Immature natural killer cell (primary cell): Measurements from ENCODE around the gene PIWIL4. TPM values are rescaled to one million over a fixed set of nuclear protein-coding genes. Genes with fewer than 3 reads are reported as not detected.
A peak's percentile ranks its signal among the peaks of the same experiment; 100 is the strongest.
"Not testable (repeated sequence)": the region's sequence is repeated elsewhere in the genome, so short reads cannot be mapped to it uniquely, and the experiment has no call there.

Experiments
- DNase-seq, 3 donors: peaks; one replicate each; pipeline ENCODE4 v3.0.0; 2022; ENCODE audit warnings: mixed read lengths in 1 of 3
- H3K27ac Mint-ChIP-seq, 6 donors: one replicate each; pipeline ENCODE4 v1.8.0; 2020; ENCODE audit warnings: mixed read lengths in 6 of 6, mild to moderate bottlenecking in 5 of 6, inconsistent platforms in 4 of 6, moderate library complexity in 3 of 6
- H3K27me3 Mint-ChIP-seq, 3 donors: one replicate each; pipeline ENCODE4 v1.8.0; 2020 to 2021; ENCODE audit warnings: low read depth in 3 of 3, mild to moderate bottlenecking in 3 of 3, mixed read lengths in 3 of 3, moderate library complexity in 3 of 3, inconsistent platforms in 1 of 3
- H3K36me3 Mint-ChIP-seq, 3 donors: one replicate each; pipeline ENCODE4 v1.8.0; 2020; ENCODE audit warnings: mixed read lengths in 3 of 3, inconsistent platforms in 2 of 3, mild to moderate bottlenecking in 2 of 3
- H3K4me1 Mint-ChIP-seq, 2 donors: one replicate each; pipeline ENCODE4 v1.8.0; 2020; ENCODE audit warnings: inconsistent platforms in 2 of 2, mild to moderate bottlenecking in 2 of 2, mixed read lengths in 2 of 2, moderate library complexity in 1 of 2
- H3K4me3 Mint-ChIP-seq, 5 donors: one replicate each; pipeline ENCODE4 v1.8.0; 2020; ENCODE audit warnings: mild to moderate bottlenecking in 5 of 5, mixed read lengths in 5 of 5, inconsistent platforms in 3 of 5, moderate library complexity in 3 of 5
- H3K9me3 Mint-ChIP-seq, 6 donors: one replicate each; pipeline ENCODE4 v1.8.0; 2020; ENCODE audit warnings: mild to moderate bottlenecking in 6 of 6, mixed read lengths in 6 of 6, inconsistent platforms in 4 of 6, moderate library complexity in 3 of 6
- polyA plus RNA-seq, 3 donors: library from polyadenylated mRNA; unstranded; fragments of 300-500 nt; fragmentation: Illumina TruSeq; gene quantifications; one replicate each; pipeline ENCODE4 v1.2.3, GENCODE V29; 2021

PIWIL4 gene
- polyA plus RNA-seq, 3 donors from 2014 or later: 0.85 TPM; not detected in 2

- Mint-ChIP-seq H3K4me3 (no peak overlapping the region), H3K36me3 (no peaks in the 10 kb centered on the region), H3K27me3 (peaks cover 2 to 8% (median 6%) of the 10 kb centered on the region in 3 donors), H3K4me1 (peaks cover 8 to 12% of the 10 kb centered on the region in 2 donors), H3K9me3 (no peaks in the 10 kb centered on the region), H3K27ac (no peak overlapping the region)
- DNase-seq: no peak
These were observed 27.7 kb upstream of the PIWIL4 start for GRCh38 chr11:94539420-94539819.

DNA sequence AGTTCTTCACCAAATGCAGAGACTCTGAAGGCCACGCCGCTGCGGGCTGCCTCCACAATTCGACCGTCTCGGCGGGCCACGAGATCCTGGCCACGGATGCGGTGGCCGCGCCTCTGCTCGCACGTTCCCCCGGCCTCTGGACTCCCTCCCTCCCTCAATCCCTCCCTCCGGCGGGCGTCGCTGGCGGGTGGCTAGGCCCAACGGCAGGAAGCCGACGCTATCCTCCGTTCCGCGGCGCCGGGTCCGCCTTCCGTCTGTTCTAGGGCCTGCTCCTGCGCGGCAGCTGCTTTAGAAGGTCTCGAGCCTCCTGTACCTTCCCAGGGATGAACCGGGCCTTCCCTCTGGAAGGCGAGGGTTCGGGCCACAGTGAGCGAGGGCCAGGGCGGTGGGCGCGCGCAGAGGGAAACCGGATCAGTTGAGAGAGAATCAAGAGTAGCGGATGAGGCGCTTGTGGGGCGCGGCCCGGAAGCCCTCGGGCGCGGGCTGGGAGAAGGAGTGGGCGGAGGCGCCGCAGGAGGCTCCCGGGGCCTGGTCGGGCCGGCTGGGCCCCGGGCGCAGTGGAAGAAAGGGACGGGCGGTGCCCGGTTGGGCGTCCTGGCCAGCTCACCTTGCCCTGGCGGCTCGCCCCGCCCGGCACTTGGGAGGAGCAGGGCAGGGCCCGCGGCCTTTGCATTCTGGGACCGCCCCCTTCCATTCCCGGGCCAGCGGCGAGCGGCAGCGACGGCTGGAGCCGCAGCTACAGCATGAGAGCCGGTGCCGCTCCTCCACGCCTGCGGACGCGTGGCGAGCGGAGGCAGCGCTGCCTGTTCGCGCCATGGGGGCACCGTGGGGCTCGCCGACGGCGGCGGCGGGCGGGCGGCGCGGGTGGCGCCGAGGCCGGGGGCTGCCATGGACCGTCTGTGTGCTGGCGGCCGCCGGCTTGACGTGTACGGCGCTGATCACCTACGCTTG is 23.2 kb upstream of the PIWIL4 start, which contains the start of gene FUT4:
Gene FUT4, plus strand, starts transcription at position 227 of the 951 bp plus-strand sequence. Its CDS starts 213 bp downstream, at position 440.
- peaks cover 0 to 9% (median 0%) of the 10 kb centered on the region in 3 donors for H3K36me3 Mint-ChIP-seq
- H3K4me1 Mint-ChIP-seq: peaks cover 34 to 43% of the 10 kb centered on the region in 2 donors
- peaks cover 0 to 2% (median 2%) of the 10 kb centered on the region in 3 donors for H3K27me3 Mint-ChIP-seq

GRCh38 chr11:94544646-94545263 is 22.4 kb upstream of the PIWIL4 start:
- Mint-ChIP-seq H3K27me3 (peaks cover 0 to 2% (median 2%) of the 10 kb centered on the region in 3 donors), H3K27ac (peak overlapping the region in 1 of 6 donors; percentile 19), H3K4me1 (peaks cover 36 to 48% of the 10 kb centered on the region in 2 donors), H3K9me3 (no peaks in the 10 kb centered on the region), H3K36me3 (peaks cover 0 to 12% (median 0%) of the 10 kb centered on the region in 3 donors), H3K4me3 (peak overlapping the region; percentile 36 to 80 (median 73))
- DNase-seq: no peak

More for the DNA sequence above, 23.2 kb upstream of the PIWIL4 start, which contains the start of gene FUT4:
- peak within 1 kb of the TSS; percentile 96 to 99 (median 98) for H3K4me3 Mint-ChIP-seq
- DNase-seq: peak; percentile 65 to 70 (median 70)
- no peaks in the 10 kb centered on the region for H3K9me3 Mint-ChIP-seq
- H3K27ac Mint-ChIP-seq: peak within 1 kb of the TSS; percentile 86 to 99 (median 98)

- no peaks in the 10 kb centered on the region for H3K9me3 Mint-ChIP-seq
- H3K36me3 Mint-ChIP-seq: peaks cover 0 to 14% (median 0%) of the 10 kb centered on the region in 3 donors
- H3K4me1 Mint-ChIP-seq: peaks cover 36 to 48% of the 10 kb centered on the region in 2 donors
- peak overlapping the region; percentile 67 to 80 (median 76) for H3K4me3 Mint-ChIP-seq
- H3K27ac Mint-ChIP-seq: peak overlapping the region in 4 of 6 donors; percentile 24 to 64 (median 54)
- H3K27me3 Mint-ChIP-seq: peaks cover 0 to 3% (median 0%) of the 10 kb centered on the region in 3 donors
- no peak for DNase-seq
These were observed 21.7 kb upstream of the PIWIL4 start for GRCh38 chr11:94545264-94546161.

- H3K36me3 Mint-ChIP-seq: peaks cover 0 to 15% (median 0%) of the 10 kb centered on the region in 3 donors
- H3K27ac Mint-ChIP-seq: peak overlapping the region in 3 of 6 donors; percentile 26 to 60 (median 47)
- DNase-seq: no peak
- H3K4me1 Mint-ChIP-seq: peaks cover 36 to 48% of the 10 kb centered on the region in 2 donors
- H3K4me3 Mint-ChIP-seq: peak overlapping the region; percentile 54 to 76 (median 75)
- no peaks in the 10 kb centered on the region for H3K9me3 Mint-ChIP-seq
- peaks cover 0 to 3% (median 0%) of the 10 kb centered on the region in 3 donors for H3K27me3 Mint-ChIP-seq
These were observed 21.1 kb upstream of the PIWIL4 start for GRCh38 chr11:94546162-94546470.

DNA sequence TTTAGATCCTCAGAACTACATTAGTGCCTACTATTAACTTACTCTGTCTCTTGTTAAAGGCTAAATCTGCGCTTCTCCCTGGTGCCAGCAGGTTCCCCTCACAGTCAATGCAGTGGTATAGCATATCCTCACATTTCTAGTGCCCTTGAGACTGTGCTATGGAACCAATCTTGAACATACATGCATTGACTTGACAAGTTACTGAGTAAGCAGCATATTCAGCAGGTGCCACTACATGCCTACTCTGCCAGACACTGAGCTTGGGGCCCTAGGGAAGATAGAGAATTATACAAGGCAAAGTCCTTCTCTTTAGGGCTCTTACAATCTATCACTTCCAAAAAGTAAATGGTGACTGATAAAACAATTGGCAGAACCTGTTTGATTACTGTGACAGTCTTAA is 20.3 kb upstream of the PIWIL4 start:
- Mint-ChIP-seq H3K4me1 (peaks cover 36 to 48% of the 10 kb centered on the region in 2 donors), H3K27ac (no peak overlapping the region), H3K9me3 (no peaks in the 10 kb centered on the region), H3K36me3 (peaks cover 0 to 15% (median 0%) of the 10 kb centered on the region in 3 donors), H3K4me3 (peak overlapping the region; percentile 23 to 76 (median 42)), H3K27me3 (peaks cover 0 to 3% (median 0%) of the 10 kb centered on the region in 3 donors)
- no peak for DNase-seq

GRCh38 chr11:94549146-94549545 is 18.0 kb upstream of the PIWIL4 start:
- peaks cover 28 to 35% of the 10 kb centered on the region in 2 donors for H3K4me1 Mint-ChIP-seq

DNA sequence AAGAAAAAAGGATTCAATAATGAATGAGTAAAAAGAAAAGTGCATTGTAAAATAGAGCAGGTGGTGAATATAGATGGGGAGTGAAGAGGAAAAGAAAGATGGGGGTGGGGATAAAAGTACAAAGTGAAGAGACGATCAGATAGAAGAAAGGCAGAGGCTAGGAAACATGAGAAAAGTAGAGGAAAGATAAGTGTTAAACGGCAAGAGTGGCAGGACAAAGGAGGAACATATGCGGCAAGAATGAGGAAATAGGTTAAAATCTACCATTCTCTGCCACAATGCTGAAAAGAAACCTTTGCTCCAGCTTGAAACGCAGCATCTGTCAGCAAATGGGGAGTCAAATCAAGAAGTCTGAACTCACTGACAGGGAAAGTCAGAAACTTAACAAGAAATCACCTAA is 16.7 kb upstream of the PIWIL4 start:
- H3K27me3 Mint-ChIP-seq: peaks cover 0 to 1% (median 0%) of the 10 kb centered on the region in 3 donors

More at GRCh38 chr11:94549146-94549545, 18.0 kb upstream of the PIWIL4 start:
- Mint-ChIP-seq H3K27ac (no peak overlapping the region), H3K36me3 (peaks cover 0 to 15% (median 0%) of the 10 kb centered on the region in 3 donors), H3K4me3 (no peak overlapping the region), H3K27me3 (peaks cover 0 to 1% (median 0%) of the 10 kb centered on the region in 3 donors), H3K9me3 (no peaks in the 10 kb centered on the region)
- DNase-seq: no peak

GRCh38 chr11:94553938-94554337 is 13.2 kb upstream of the PIWIL4 start:
- Mint-ChIP-seq H3K36me3 (peaks cover 0 to 7% (median 0%) of the 10 kb centered on the region in 3 donors), H3K4me1 (peaks cover 2 to 5% of the 10 kb centered on the region in 2 donors), H3K4me3 (no peak overlapping the region), H3K27ac (no peak overlapping the region), H3K9me3 (no peaks in the 10 kb centered on the region), H3K27me3 (peaks cover 0 to 1% (median 0%) of the 10 kb centered on the region in 3 donors)
- no peak for DNase-seq

More for the DNA sequence above, 16.7 kb upstream of the PIWIL4 start:
- no peak overlapping the region for H3K4me3 Mint-ChIP-seq
- no peaks in the 10 kb centered on the region for H3K9me3 Mint-ChIP-seq
- peaks cover 0 to 15% (median 0%) of the 10 kb centered on the region in 3 donors for H3K36me3 Mint-ChIP-seq
- H3K27ac Mint-ChIP-seq: no peak overlapping the region
- H3K4me1 Mint-ChIP-seq: peaks cover 26 to 33% of the 10 kb centered on the region in 2 donors
- DNase-seq: no peak

DNA sequence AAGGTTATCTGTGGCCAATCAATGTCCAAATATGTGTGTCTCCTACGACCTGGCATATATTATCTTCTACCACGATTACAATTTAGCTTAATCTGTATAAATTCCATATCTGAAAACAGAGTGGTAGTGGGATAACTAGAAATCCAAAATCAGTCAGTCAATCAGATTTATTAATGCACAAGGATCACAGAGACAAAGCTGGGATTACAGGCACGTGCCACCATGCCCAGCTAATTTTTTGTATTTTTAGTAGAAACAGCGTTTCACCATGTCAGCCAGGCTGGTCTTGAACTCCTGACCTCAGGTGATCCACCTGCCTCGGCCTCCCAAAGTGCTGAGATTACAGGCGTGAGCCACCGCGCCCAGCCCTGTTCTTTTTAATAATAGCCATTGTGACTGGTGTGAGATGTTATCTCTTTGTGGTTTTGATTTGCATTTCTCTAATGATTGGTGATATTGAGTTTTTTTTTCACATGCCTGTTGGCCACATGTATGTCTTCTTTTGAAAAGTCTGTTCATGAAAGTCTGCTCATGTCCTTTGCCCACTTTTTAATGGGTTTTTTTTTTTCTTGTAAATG is 11.3 kb upstream of the PIWIL4 start:
- not testable (repeated sequence) for H3K27me3 Mint-ChIP-seq, H3K4me1 Mint-ChIP-seq, H3K4me3 Mint-ChIP-seq, H3K36me3 Mint-ChIP-seq, H3K27ac Mint-ChIP-seq, DNase-seq, H3K9me3 Mint-ChIP-seq

DNA sequence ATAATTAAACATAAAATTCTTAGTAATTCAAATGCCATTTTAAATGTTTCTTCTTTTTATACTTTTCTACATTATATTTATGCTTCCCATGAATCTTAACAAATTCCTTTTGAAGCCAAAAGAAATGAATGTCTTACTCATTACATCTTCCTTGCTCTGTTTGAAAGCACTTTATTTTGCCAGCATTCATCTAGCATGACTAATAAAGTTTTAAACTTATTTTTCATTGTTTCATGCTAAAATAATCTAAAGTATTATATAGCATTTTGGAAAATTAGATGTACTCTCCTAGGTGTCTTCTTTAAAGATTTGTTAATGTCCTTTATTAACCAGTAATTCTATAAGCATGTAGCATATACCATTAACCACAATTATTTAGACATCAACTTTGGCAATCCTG is 9.7 kb upstream of the PIWIL4 start:
- DNase-seq: no peak
- Mint-ChIP-seq H3K9me3 (no peaks in the 10 kb centered on the region), H3K4me1 (no peaks in the 10 kb centered on the region), H3K4me3 (no peak overlapping the region), H3K27ac (no peak overlapping the region), H3K36me3 (no peaks in the 10 kb centered on the region), H3K27me3 (peaks cover 0 to 2% (median 0%) of the 10 kb centered on the region in 3 donors)

GRCh38 chr11:94557992-94558391 is 9.2 kb upstream of the PIWIL4 start:
- no peak overlapping the region for H3K4me3 Mint-ChIP-seq
- H3K9me3 Mint-ChIP-seq: no peaks in the 10 kb centered on the region
- no peaks in the 10 kb centered on the region for H3K4me1 Mint-ChIP-seq
- H3K36me3 Mint-ChIP-seq: no peaks in the 10 kb centered on the region
- H3K27me3 Mint-ChIP-seq: peaks cover 0 to 2% (median 0%) of the 10 kb centered on the region in 3 donors
- no peak for DNase-seq
- H3K27ac Mint-ChIP-seq: no peak overlapping the region

GRCh38 chr11:94558468-94558867 is 8.7 kb upstream of the PIWIL4 start:
- H3K27me3 Mint-ChIP-seq: peaks cover 0 to 2% (median 0%) of the 10 kb centered on the region in 3 donors
- DNase-seq: no peak
- H3K9me3 Mint-ChIP-seq: no peaks in the 10 kb centered on the region
- no peaks in the 10 kb centered on the region for H3K36me3 Mint-ChIP-seq
- H3K4me1 Mint-ChIP-seq: no peaks in the 10 kb centered on the region
- no peak overlapping the region for H3K4me3 Mint-ChIP-seq
- H3K27ac Mint-ChIP-seq: no peak overlapping the region
